Activated effector memory CD4-positive, alpha-beta T cell treated with Interleukin-2 at 50 U/mL for 16 hours (primary cell): ENCODE data around the gene DCPS.
A peak's percentile ranks its signal among the peaks of the same experiment; 100 is the strongest.
"Not testable (repeated sequence)": the region's sequence is repeated elsewhere in the genome, so short reads cannot be mapped to it uniquely, and the experiment has no call there.

Source experiments
- DNase-seq: peaks from one replicate; pipeline ENCODE4 v3.0.0-alpha.2; 2020

The DCPS gene, protein sequence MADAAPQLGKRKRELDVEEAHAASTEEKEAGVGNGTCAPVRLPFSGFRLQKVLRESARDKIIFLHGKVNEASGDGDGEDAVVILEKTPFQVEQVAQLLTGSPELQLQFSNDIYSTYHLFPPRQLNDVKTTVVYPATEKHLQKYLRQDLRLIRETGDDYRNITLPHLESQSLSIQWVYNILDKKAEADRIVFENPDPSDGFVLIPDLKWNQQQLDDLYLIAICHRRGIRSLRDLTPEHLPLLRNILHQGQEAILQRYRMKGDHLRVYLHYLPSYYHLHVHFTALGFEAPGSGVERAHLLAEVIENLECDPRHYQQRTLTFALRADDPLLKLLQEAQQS

GRCh38 chr11:126303623-126304456 lies at the start of gene DCPS:
Gene DCPS, plus strand, starts transcription at chr11:126304060. Its CDS starts 21 bp downstream, at chr11:126304081.
- DNase-seq, result peak; percentile 82

DNA sequence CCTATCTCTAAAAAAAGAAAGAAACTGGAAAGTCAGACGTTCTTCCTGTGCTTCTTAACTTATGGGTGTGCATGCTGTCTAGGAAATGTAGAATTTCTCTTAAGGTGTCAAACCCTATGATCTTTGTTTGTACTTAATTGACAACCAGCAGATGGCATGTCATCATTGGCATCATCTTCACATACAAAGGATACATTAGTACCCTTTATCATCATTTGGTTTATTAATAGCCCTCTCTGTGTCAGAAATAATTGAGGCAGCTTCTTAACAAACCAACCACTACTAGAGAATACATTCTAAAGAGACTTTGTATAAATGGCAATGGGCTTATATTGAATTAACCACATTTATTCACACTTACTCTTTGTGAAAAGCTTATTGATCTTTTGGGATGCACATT lies 49.0 kb upstream of the DCPS start:
- DNase-seq, result no peak

GRCh38 chr11:126255507-126255906 lies 48.4 kb upstream of the DCPS start:
- not testable (repeated sequence) for DNase-seq

- no peak for DNase-seq
Measured at GRCh38 chr11:126256216-126256615, 47.6 kb upstream of the DCPS start.

- no peak for DNase-seq
Measured at GRCh38 chr11:126257144-126257543, 46.7 kb upstream of the DCPS start.

- DNase-seq, result no peak
Measured at GRCh38 chr11:126257764-126258163, 46.1 kb upstream of the DCPS start.

GRCh38 chr11:126262216-126262615 lies 41.6 kb upstream of the DCPS start:
- DNase-seq, result no peak

GRCh38 chr11:126263489-126263888 lies 40.4 kb upstream of the DCPS start:
- no peak for DNase-seq

DNA sequence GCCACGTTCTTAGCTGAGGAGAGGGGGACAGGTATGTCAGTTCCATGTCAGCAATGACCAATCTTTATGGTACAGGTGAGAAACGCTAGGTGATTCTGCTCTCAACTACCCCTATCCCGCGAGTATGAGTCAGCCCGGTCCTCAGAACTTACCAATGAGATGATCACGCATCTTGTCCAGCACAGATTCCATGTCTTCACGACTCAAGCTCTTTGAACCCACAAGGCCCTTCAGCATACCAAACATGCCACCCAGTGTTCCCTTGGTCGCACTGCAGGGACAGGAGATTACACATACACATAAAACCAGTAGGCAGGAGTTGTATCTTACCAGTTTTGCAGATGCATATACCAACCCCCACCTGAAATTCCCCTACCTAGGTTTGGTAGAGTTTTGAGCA lies 38.0 kb upstream of the DCPS start:
- no peak for DNase-seq

DNA sequence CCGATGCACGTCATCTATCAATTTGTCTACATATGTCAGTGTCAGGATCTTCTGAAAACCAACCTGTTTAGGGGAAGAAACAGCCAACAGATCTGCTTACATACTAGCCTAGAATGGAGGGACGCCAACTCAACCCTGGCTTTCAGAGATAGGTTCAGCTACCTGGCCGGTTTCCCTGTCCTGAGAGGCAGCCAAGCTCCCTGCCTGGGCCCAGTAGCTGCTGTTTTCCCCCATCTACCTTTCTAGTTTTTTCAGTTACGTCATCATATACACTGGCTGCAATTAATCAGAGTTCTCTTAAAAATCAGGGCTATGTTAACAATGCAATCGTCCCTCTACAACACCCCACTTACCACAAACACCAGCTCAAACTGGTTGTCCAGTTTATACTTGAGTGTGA lies 36.2 kb upstream of the DCPS start:
- no peak for DNase-seq

DNA sequence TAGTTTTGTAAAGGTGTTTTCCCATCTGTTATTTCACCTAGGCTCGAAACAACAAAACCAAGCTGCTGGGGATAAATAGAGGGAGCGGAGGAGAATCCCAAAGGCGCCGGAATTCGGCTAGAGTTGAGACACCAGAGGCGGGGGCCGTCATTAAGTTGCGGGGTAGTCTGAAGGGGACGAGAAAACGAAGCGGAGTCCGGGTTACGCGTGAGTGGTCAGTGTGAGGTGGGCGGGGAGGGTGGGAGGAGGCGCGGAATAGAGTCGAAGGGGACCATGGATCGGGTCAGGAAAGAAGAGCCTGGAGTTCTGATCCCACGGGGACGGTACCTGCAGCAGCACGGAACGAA lies 35.5 kb upstream of the DCPS start:
- no peak for DNase-seq

DNA sequence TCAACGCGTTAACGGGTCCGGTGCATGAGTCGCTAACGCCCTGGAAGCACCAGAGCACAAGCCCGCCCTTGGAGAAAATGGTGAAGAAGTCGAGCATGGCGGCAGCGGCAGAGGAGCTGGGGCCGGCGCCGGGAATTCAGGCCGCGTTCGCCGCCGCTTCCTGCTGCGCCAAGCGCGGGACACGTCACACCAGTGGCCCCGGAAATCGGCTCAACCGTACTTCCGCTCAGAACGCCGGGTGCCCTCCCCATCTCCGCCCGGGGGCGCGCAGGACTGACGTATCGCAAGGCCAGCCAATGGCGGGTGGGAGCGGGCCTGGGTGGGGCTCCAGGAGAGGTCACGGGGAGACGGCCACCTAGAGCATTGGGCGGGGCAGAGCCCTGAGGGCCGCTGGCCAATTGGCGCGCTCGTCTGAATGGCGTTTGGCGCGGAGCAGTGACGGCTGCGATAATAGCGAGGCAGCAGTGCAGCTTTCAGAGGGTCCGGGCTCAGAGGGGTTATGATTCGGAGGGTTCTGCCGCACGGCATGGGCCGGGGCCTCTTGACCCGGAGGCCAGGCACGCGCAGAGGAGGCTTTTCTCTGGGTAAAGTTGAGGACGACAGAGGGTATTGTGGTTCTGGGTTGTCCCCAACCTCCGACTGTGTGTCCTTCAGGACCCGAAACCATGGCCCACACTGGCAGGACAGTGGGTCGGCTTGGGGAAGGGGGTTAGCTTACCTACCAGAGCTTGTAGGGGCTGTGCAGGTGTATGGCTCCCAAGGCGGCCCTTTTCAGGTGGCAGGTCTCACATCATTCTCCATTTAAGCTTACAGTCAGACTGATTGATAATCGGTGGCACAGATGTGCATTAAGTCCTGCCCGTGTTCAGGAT lies 34.9 kb upstream of the DCPS start, which contains the start of the genes FOXRED1 and SRPRA:
FOXRED1 (plus strand) TSS at position 447 of the 872 bp plus-strand sequence; CDS start at position 500, 53 bp downstream.
SRPRA (minus strand) TSS at position 188 of the 872 bp plus-strand sequence; CDS start at position 97, 91 bp downstream.
- peak; percentile 100 for DNase-seq

GRCh38 chr11:126277322-126277721 lies 26.5 kb upstream of the DCPS start:
- DNase-seq, result no peak

- no peak for DNase-seq
Measured at GRCh38 chr11:126277780-126278179, 26.1 kb upstream of the DCPS start.

GRCh38 chr11:126279191-126279590 lies 24.7 kb upstream of the DCPS start:
- DNase-seq, result no peak

DNA sequence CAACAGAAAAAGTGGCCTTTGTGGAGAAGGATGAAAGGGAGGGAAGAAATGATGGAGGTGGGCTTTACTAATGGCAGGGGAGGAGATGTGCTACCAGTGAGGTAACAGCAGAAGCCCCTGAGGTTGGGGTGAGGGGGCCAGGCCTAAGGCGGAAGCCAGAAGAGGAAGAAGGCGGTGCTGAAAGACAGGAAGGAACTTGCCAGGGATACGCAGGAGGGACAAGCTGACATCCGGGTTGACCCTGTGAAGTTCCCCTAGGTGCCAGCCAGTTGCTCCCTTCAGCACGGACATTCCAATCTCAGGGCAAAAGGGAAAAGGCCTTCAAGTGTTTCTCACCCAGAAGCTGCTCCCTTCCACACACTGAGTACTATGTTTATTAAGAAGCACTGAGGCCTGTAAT lies 23.3 kb upstream of the DCPS start:
- DNase-seq, result no peak

DNA sequence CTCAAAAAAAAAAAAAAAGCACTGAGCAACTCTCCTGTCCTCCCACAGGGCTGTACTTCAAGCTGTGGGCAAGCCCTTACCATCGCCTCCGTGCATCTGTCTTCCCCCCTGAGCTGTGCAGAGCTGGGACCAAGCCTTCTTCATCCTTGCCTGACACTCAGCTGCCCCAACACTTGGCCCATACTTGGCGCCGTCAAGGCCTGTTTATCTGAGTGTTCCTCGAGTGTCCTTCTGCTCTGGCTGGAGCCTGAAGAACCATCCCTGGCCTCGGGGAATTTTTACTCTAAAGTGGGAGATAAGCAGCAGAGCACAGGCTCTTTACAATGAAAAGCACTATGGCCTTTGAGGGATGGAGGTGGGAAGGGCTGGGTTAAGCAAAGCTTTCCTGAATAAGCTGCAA lies 22.6 kb upstream of the DCPS start:
- no peak for DNase-seq

- DNase-seq, result no peak
Measured at GRCh38 chr11:126281666-126282175, 22.1 kb upstream of the DCPS start.

DNA sequence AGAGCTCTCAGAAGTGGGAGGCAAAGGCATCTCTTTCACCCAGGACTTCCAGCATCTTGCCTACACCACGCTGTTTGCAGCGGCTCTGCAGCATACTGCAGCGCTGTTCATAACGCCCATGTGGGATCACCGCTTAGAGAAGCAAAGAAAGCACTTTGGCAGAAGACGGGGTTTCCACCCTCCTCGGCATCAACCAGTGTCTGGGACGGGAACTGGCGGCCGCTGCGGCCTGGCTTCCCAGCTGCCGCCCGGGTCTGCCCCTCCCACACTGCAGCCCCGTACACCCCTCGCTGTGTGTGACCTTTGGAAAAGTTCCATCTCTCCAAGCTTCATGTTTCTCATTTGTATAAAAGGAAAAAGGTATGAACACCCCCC lies 21.5 kb upstream of the DCPS start:
- DNase-seq, result peak; percentile 30

- DNase-seq, result peak; percentile 64
Measured at GRCh38 chr11:126282736-126283591, 20.9 kb upstream of the DCPS start, which contains the start of gene TIRAP. Gene TIRAP, plus strand, starts transcription at chr11:126283093. Its CDS starts 7,802 bp downstream, at chr11:126290895.

DNA sequence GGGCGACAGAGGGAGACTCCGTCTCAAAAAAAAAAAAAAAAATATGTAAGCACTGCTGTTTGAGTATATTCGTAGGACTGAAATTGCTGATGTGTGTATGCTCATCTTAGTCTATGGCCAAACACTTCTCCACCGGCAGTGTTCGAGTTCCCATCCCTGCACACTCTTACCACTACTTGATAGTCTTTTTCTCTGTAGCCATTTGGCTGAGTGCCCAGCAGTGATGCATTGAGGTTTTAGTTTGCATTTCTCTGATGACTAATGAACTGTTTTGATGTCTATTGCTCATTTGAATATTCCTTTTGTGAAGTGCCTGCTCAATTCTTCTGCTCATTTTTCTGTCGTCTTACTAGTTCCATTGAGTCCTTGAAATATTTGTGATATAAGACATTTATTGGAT lies 19.0 kb upstream of the DCPS start:
- peak; percentile 70 for DNase-seq

- no peak for DNase-seq
Measured at GRCh38 chr11:126288237-126288636, 15.6 kb upstream of the DCPS start.
